GM19397 (cell line): ENCODE measurements around the gene C16orf78.

Experiments used
- ATAC-seq: cut with Tn5 transposase; IDR thresholded peaks from one replicate; pipeline ENCODE4 v1.9.1; 2021; ENCODE audit warnings: mild to moderate bottlenecking, moderate library complexity; ENCODE audit not compliant: unreplicated experiment

Gene C16orf78, protein sequence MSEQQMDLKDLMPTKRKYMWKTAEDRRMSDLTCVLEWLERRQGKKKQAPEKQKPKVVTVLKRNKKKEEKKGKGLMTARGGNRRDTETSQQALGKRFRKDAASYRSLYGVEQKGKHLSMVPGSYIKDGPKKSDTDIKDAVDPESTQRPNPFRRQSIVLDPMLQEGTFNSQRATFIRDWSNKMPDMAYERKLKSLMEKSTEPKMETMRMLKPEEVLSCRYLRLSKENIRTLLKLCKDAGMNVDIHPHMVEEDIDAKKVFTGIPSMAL

DNA sequence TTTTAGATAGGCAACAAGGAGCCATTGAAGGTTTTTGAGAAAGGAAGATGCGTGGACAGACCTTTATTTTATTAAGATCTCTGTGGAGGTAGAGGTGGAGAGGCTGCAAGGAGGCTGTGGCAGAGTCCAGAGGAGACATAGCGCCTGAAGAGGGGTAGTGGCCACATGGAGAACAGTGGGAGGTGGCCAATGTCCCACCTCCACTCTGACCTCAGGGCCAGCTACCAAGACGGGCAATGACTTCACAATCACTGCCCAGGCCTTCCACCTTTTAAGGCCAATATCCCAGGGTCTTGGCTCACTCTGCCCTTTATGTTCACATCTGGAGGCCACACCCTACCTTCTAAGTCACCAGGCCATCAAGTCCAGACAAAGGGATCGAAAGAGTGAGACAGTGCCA, at the start of gene C16orf78:
C16orf78 (plus strand) TSS at position 301 of the 400 bp plus-strand sequence. CDS start 136 bp downstream, outside the sequence.
- ATAC-seq = no peak

DNA sequence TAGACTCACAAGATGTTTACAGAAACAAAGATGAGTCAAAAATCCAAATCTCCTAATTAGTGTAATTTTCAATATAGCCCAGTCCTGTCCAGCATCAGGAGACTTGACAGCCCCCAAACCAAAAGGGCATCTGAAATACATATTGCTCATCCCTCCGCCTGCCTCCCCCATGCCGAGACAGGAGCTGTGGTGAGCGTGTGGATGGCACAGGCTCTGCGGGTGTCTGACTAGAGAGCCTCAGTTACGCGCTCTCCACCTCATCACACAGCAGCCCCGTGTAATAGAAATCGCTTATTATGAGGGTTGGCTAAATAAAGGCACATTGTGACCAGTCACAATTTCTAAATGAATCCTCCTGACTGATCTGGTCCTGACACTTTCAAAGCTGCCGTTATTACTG, 48.9 kb upstream of the C16orf78 start:
- no peak for ATAC-seq

DNA sequence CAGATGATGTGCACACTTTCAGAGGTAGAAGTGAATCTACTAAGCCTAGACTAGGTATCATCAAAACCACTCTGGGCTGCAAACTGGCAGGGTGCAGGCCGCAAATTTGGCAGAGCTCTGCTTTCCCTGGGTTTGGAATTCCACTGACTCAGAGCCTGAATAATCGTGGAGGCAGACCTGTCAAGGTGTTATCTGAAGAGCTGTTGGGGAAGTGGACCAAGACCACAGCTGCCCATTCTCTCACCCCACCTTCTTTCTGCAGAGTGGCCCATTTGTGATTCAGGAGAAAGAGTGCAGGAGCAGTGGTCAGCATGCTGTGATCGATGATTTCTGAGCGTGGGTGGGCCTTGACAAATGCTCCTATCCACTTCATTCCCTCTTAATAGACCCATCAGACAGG, 46.1 kb upstream of the C16orf78 start:
- no peak for ATAC-seq

DNA sequence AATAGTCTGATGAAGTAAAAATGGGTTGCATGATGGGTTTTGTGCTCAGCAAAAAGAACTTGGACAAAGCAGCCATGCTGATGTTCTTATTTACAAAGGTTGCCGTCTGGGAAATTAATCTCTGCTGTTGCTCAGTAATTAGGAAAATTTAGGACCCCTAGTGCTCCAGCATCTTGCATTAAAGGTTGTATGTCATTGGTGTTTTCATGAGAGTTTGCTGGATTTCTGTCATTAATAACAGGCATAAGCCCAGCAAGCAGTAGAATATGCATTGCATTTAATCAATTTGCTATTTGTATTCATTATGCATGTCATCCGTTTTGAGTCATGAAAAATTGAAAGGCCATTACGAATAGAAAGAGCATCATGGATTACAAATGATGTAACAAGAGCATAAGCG, 45.3 kb upstream of the C16orf78 start:
- no peak for ATAC-seq

DNA sequence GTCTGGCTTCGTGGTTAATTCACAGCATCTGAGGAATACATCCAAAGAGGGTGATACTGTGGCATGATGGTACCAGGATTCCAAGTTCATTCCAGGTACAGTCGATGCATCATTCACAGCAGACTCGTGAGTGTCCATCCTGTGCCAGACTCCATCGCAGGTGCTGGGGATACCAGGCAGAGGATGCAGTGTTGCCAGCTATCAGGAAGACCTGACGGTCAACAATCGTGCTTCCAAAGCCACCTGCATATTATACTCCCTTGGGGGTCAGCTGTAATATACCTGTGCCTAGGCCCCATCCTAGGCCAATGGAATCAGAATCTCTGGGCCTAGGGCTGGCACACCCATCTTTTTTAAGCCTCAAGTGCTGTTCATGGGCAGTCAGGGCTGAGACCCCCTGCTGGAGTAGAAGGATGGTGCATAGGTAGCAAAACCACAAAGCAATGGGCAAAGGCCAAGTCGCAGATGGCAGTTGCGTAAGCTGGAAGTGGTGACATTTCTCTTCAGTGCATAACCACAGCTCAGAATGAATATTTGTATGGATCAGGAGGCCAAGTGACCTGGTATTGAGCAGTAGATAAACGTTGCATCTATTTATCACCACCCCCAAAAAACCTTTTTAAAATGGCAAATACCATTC, 42.9 kb upstream of the C16orf78 start:
- no peak for ATAC-seq

DNA sequence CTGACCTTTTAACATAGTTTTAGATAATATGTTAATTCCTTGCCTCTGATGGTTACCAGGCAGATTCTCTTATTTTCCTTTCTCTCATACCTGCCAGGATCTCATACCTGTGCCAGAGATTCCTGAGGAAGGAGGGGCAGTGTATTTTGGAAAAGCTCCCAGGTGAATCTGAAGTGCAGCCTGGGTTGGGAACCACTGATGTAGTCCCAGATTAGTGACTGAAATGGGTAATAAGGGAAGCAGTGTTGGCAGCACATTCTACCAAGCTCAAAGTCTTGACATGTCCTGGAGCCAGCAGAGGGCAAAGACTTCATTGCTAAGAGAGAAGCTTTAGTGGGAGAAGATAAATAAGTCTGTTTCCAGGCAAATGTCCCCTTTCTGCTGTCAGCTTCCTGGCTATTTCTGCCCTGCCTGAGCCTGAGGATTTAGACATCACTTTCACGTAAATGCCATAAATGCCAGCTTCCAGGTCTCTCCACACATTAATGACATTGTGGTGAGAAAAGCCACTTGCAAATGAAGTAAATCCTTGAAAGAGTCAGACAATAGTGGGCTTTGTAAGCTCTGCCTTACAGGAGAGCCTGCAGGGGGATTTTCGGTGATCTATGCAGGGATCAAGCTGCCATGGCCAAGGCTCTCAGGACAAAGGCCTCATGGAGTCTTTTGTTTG, 40.9 kb upstream of the C16orf78 start:
- ATAC-seq = no peak

DNA sequence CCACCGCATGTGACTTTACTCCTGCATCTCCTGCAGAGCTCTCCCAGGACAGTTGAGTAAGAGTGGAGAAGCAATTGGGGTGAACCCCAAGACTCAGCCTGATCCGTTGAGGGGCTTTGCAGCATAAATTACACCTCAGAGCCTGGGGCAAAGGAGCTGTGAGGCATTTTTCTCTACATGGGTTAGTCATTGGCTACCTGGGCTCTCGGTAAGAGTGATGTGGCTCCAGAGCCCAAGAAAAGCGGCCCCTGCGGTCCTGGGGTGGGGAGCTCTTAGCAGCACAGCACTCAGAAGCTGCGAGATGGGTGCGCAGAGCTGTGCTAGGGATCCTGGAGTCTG, 40.4 kb upstream of the C16orf78 start:
- no peak for ATAC-seq

DNA sequence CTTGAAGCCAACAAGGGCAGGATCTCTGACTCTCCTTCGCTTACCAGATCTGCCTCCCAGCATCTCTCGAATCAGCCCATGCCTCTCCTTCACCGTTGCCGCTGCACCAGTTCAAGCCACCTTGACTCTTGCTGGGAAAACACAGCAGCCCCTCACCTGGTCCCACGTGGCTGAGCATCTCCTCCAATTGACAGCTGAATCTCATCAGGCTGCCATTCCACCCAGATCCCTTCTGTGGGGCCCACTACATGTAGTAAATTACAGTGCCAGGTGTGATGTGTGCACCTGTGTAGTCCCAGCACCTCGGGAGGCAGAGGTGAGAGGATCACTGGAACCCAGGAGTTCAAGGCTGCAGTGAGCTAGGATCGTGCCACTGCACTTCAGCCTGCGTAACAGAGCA, 37.8 kb upstream of the C16orf78 start:
- ATAC-seq = no peak

DNA sequence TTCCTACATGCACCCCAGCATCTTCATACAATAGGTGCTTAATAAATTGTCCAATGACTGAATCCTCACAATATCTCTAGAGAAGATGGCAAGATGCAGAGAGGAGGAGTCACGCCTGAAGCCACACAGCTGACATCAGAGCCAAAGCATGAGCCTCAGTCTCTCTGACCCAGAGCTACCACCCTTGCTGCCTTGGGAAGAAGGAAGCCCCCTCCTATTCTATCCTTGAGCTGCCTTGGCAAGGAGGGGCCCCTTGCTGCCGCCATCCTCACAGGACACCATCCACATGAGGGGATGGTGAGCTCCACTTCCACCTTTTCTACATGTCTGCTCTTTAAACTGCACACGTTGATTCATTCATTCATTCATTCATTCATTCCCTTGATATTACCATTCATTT, 37.0 kb upstream of the C16orf78 start:
- no peak for ATAC-seq

DNA sequence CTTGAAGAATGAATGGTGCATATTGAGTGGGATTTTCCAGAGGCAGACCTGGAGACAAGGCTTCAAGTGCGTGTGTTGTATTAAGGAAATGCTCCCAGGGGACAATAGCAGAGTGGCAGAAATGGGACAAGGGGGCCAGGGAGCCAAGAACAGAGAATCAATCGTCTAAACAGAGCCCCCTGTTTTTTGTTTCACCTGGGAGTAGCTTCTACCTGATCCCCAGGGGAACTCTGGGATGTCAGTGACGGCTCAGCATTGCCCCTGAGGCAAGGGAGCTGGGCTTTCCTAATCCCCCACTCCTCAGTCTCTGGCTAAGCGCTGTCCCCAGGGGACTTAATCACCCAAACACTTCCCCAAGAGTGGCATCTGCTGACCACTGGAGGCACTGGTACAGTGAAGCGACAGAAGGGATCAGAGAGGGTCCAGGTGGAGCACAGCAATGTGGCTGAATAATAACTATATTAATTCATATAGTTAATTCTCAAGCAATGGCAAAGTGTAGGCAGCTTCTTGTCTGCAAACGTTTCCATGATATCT, 35.7 kb upstream of the C16orf78 start:
- no peak for ATAC-seq

DNA sequence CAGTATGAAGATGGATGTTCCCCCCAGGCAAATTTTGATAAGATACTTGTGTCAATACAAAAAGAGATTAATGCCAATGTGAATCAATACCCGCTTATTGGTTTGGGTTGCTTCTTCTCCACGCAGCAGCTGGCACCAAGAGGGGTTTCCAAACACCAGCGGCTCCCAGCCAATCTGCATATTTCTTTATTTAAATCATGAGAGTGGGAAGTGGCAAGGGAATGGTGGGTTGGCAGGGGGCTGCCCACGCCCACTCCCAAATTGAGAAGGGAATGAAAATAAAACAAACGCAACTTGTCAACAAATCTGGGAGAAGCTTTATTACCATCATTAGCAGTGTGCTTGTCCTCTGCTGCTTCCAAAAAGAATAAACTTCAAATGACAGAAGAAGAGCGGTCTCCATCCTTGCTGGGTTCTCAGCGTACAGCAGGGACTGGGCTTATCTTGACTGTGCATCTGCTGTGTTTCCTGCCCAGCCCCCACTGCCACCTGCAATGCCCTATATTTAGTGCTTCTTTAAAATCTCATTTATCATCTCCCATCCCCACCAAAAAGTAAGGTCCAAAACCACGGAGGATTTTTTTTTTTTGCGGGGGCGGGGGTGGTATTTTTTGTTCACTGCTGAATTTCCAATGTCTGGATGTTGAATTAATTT, 34.9 kb upstream of the C16orf78 start:
- ATAC-seq = no peak

DNA sequence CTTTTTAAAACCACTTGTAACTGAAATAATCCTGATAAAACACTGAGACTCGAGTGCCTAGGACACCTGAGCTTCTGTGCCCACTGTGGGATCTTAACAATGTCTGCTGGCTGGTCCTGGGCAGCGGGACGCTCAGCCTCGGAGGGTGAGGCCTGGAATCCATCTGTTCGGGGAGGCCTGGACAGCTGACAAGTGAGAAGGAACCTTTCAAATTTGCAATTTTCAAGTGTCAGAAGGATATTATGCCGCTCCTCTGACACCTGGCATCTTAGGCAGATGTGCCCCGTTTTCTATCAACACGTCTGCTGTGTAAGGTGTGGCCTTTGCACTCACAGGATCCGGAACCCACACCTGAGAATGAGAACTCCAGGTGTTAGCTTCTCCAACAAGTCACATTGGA, 33.1 kb upstream of the C16orf78 start:
- no peak for ATAC-seq

DNA sequence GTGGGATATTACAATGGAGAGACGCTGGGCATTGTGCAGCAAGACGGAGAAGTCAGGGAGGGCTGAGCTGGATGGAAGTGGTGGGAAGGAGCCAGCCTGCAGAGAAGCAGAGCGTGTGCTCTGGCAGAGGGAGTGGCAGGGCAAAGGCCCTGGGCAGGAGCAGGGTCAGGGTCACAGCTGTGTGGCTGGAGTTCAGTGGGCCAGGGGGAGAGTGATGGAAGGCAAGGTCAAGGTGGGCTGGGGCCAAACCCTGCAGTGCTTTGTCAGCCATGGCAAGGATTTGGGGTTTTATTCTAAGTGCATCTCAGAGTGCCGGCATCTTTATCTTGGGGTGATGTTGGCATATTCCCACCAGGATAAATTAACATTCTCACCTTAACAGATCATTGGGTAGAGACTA, 31.9 kb upstream of the C16orf78 start:
- no peak for ATAC-seq

DNA sequence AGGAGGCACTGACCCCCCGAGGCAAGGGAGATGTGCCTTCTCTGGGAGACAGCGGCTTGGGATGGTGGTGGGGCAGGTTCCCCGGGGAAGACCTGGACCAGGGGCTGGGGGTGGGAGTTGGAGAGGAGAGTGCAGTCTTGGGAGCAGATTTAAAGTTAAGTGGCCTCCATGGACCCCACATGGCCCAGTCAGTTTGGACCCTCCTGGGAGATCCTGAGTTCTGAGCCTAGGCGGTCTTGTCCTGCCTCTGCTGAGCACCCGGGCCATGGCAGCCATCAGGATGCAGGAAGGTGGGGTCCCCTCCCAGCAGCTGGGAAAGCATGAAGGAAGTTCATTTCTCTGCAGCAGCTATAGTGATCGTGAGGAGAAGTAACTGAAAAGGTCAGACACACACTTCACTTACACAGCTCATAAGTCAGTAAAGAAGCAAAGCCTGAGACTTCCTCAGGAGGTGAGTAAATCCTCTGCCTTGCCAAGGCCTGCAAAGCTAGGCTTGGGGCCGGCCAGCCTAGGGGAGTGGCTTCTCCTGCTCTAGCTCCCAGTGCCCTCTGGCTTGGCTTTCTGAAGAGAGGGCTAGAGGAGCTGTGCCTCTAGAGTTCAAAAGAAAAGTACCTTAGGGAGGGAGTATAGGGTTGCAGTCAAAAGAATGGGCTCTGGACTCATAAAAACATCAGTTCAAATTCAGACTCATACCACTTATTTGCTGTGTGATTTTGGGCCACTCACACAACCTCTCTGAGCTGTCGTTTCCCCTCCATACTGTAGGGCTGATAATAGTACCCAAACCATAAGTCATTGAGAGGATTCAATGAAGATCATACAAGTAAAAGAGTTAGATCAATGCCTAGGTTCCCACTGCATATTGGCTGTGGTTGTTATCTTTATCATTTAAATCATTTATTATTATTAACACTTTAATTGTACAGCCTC, 31.0 kb upstream of the C16orf78 start:
- ATAC-seq = no peak

DNA sequence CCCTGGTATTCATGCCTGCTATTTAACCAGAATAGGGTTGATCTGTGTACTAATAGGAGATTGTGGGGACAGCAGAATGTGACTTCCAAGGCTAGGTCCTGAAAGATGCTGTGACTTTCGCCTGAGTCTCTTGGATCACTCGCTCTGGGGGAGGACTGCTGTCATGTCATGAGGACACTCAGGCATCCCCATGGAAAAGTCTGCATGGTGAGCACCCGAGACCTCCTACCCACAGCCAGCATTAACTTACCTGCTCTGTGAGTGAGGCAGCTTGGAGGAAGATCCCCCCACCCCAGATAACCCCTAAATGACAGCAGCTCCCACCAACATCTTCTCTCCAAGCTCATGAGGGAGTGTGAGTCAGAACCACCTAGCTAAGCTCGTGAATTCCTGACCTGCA, 30.3 kb upstream of the C16orf78 start:
- ATAC-seq = no peak

DNA sequence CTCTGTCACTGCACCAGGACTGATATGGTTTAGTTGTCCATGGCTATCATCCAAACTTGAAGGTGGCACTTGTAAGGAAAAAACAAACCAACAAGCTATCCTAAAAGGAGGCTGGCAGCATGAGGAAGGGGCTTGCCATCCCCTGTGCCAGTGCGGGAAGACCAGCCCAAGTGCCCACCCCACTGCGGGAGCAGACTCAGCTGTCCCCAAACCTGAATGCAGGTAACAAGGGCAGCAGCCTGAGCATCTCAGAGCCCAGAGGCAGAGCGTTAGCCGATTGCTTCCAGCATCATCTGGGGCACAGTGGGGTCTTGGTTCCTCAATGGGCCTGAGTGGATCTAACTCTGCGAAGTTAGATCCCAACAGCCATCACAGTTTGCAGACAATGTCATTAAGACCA, 29.2 kb upstream of the C16orf78 start:
- no peak for ATAC-seq

DNA sequence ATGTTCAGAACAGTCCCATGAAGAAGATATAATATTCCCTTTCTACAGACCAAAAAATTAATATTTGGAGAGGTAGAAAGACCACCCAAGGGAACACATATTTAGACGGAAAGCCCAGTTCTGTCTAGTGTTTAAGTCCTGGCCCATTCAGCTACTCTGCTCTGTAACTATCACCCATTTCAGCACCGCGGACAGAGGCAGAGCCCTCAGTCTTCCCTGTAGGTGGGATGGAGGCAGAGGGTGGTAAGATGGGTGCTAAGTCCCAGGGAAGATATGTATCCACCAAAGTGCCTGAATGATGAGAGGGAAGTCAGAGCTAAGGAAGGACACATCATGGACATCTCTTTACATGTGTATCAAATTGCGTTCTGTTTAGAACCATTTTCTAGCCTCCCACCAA, 27.8 kb upstream of the C16orf78 start:
- no peak for ATAC-seq

DNA sequence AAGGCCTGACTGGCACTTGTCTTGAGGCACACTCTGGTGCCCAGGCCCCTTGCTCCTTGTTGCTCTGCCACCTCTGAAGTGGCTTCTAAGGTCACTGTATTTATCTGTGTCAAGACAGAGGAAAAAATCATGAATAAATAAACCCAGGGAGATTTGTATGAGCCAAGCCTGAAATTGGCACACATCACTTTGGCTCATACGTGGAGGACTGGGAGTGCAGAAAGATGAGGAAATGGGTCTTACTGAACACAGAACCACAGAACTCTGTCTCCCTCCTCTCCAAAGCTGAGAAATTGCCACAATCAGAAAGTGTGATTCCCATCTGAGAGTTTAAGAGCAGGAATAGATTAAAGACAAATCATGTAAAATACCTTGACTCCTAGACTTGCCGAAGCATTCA, 27.1 kb upstream of the C16orf78 start:
- no peak for ATAC-seq

DNA sequence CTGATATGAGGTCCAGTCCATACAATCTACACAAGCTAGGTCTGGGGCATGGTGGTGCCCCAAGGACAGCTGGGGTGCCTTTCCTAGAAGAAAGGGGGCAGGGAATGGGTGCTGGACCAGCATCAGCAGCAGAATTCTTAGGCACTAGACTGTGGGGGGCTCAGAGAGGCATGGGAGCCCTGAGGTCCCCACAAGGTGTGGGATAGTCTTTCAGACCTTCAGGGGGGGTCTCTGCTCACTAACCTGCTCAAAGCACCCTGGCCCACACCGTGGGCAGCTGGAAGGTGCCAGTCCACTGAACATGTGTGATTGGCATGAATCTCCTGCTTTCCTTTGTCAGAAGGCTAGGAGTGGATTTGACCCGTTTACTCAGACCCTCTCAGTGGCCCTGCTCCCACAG, 26.1 kb upstream of the C16orf78 start:
- no peak for ATAC-seq

DNA sequence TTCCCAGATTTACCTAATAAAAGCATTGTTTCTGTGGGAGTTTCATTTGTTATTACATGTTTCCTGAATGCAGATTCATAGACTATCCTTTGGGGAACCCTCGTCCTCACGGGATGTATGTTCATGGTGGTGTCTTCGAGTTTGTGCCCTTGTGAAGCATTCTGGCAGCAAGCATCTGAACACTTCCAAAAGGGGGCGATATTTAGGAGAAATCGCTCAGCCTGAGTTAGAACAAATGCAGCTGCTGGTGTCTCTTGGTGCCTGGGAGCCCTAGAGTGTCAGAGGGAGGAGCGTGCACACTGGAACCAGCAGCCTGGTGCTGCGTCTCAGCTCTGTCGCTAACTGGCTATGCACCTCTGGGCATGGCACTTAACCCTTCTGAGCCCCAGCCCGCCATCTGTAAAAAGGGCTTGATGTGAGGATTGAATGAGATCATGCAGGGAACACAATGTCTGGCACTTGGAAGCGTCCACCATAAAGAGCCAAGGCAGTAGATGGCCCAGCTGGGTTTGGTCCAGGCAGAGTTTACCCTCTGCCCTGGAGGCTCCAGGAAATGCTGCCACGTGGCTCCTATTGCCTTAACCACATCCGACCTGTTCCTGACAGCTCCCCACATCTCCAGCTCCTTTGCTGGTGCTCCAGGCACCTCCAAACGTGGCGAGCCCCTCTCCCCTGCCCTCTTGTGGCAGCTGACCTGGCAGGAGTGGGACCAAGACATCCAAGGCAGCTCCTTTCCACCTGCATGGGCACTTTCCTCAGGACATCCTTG, 25.0 kb upstream of the C16orf78 start:
- ATAC-seq = no peak
